ENCODE results near the gene NOS2. TPM values are rescaled to one million over a fixed set of nuclear protein-coding genes. Genes with fewer than 3 reads are reported as not detected.
"Not testable (repeated sequence)": the region's sequence is repeated elsewhere in the genome, so short reads cannot be mapped to it uniquely, and the experiment has no call there.

Gene NOS2
- total RNA-seq, 1 donor from 2014 or later, result 0.25 TPM

- Mint-ChIP-seq H3K27me3 (ENCODE audit: unreplicated experiment) (no peaks in the 10 kb centered on the region), H3K4me3 (ENCODE audit: unreplicated experiment) (no peak overlapping the region)
- no peak for DNase-seq
These were observed 34.2 kb upstream of the NOS2 start for GRCh38 chr17:27834571-27834970.

GRCh38 chr17:27832831-27833230 is 32.5 kb upstream of the NOS2 start:
- TF ChIP-seq CTCF (IDR thresholded peaks at IDR 0.05; ENCODE audit: partially characterized antibody, unreplicated experiment), result no peak
- no peaks in the 10 kb centered on the region for H3K4me1 Mint-ChIP-seq (ENCODE audit: low read depth, unreplicated experiment)
- no peaks in the 10 kb centered on the region for H3K27me3 Mint-ChIP-seq (ENCODE audit: unreplicated experiment)
- no peak overlapping the region for H3K27ac Mint-ChIP-seq (ENCODE audit: unreplicated experiment)
- no peak for DNase-seq
- H3K36me3 Mint-ChIP-seq (ENCODE audit: unreplicated experiment), result no peaks in the 10 kb centered on the region
- H3K4me3 Mint-ChIP-seq (ENCODE audit: unreplicated experiment), result no peak overlapping the region
- no peaks in the 10 kb centered on the region for H3K9me3 Mint-ChIP-seq (ENCODE audit: unreplicated experiment)

More at GRCh38 chr17:27834571-27834970, 34.2 kb upstream of the NOS2 start:
- Mint-ChIP-seq H3K36me3 (ENCODE audit: unreplicated experiment) (no peaks in the 10 kb centered on the region), H3K9me3 (ENCODE audit: unreplicated experiment) (no peaks in the 10 kb centered on the region), H3K4me1 (ENCODE audit: low read depth, unreplicated experiment) (no peaks in the 10 kb centered on the region), H3K27ac (ENCODE audit: unreplicated experiment) (no peak overlapping the region)
- TF ChIP-seq CTCF (IDR thresholded peaks at IDR 0.05; ENCODE audit: partially characterized antibody, unreplicated experiment), result no peak

GRCh38 chr17:27829888-27830287 is 29.6 kb upstream of the NOS2 start:
- not testable (repeated sequence) for H3K27me3 Mint-ChIP-seq (ENCODE audit: unreplicated experiment); H3K36me3 Mint-ChIP-seq (ENCODE audit: unreplicated experiment); H3K9me3 Mint-ChIP-seq (ENCODE audit: unreplicated experiment); H3K4me1 Mint-ChIP-seq (ENCODE audit: low read depth, unreplicated experiment); DNase-seq; H3K27ac Mint-ChIP-seq (ENCODE audit: unreplicated experiment); H3K4me3 Mint-ChIP-seq (ENCODE audit: unreplicated experiment)

- not testable (repeated sequence) for H3K4me1 Mint-ChIP-seq (ENCODE audit: low read depth, unreplicated experiment); DNase-seq; H3K27me3 Mint-ChIP-seq (ENCODE audit: unreplicated experiment); H3K36me3 Mint-ChIP-seq (ENCODE audit: unreplicated experiment); H3K27ac Mint-ChIP-seq (ENCODE audit: unreplicated experiment); H3K4me3 Mint-ChIP-seq (ENCODE audit: unreplicated experiment); H3K9me3 Mint-ChIP-seq (ENCODE audit: unreplicated experiment)
These were observed 28.9 kb upstream of the NOS2 start for GRCh38 chr17:27829143-27829711.

- Mint-ChIP-seq H3K27ac (ENCODE audit: unreplicated experiment) (no peak overlapping the region), H3K4me1 (ENCODE audit: low read depth, unreplicated experiment) (no peaks in the 10 kb centered on the region), H3K36me3 (ENCODE audit: unreplicated experiment) (peaks cover 11% of the 10 kb centered on the region), H3K4me3 (ENCODE audit: unreplicated experiment) (no peak overlapping the region), H3K27me3 (ENCODE audit: unreplicated experiment) (peaks cover 3% of the 10 kb centered on the region), H3K9me3 (ENCODE audit: unreplicated experiment) (peaks cover 9% of the 10 kb centered on the region)
- no peak for DNase-seq
- no peak for TF ChIP-seq CTCF (IDR thresholded peaks at IDR 0.05; ENCODE audit: partially characterized antibody, unreplicated experiment)
These were observed 25.1 kb upstream of the NOS2 start for GRCh38 chr17:27825459-27825858.

- Mint-ChIP-seq H3K27me3 (ENCODE audit: unreplicated experiment) (peaks cover 3% of the 10 kb centered on the region), H3K4me1 (ENCODE audit: low read depth, unreplicated experiment) (no peaks in the 10 kb centered on the region), H3K4me3 (ENCODE audit: unreplicated experiment) (no peak overlapping the region)
These were observed 24.4 kb upstream of the NOS2 start for GRCh38 chr17:27824745-27825144.

More at GRCh38 chr17:27824745-27825144, 24.4 kb upstream of the NOS2 start:
- TF ChIP-seq CTCF (IDR thresholded peaks at IDR 0.05; ENCODE audit: partially characterized antibody, unreplicated experiment), result no peak
- no peak overlapping the region for H3K27ac Mint-ChIP-seq (ENCODE audit: unreplicated experiment)
- peaks cover 9% of the 10 kb centered on the region for H3K9me3 Mint-ChIP-seq (ENCODE audit: unreplicated experiment)
- DNase-seq, result no peak
- peaks cover 11% of the 10 kb centered on the region for H3K36me3 Mint-ChIP-seq (ENCODE audit: unreplicated experiment)

Measured in glutamatergic neuron (in vitro differentiated cells).